Stimulated activated CD8-positive, alpha-beta memory T cell treated with anti-CD3 and anti-CD28 coated beads, Interleukin-4, amount 100 ng/mL, for 24 hours (primary cell): ENCODE measurements around the gene ATG7.

Experiments
- DNase-seq: peaks from one replicate; pipeline ENCODE4 v3.0.0-alpha.2; 2020; ENCODE audit warnings: low read depth

Gene ATG7

DNA sequence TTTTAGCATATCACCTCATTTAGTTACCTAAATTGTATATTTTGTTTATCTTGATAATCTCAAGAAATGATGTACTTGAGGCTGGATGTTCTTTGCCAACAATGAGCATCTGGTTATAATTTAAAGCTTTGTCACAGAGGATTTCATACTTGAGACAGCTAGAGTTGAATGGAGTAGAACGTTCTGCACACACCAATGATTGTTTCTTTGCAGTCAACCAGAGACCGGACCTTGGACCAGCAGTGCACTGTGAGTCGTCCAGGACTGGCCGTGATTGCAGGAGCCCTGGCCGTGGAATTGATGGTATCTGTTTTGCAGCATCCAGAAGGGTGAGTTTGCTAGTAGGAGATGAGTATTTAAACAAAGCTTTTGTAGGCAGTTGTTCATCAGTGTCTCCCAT lies 90.4 kb downstream of the ATG7 start:
- no peak for DNase-seq

DNA sequence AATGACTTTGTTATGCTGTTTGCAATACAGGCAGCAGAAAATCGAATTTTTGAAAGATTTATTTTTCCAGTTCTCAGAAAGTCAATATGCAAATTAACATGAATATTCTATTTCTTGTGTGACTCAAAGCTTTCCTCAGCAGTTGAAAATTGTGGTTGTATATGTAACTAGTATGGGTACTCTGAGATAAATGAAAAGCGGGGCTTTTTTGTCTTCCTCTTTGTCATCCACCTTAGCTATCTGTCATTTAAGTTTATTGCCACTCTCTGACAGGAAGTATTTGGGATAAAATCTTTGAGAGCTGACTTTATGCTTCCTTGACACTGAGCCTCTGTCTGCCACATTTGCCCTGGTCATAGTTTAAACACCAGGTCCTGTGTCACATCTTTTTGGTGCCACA lies 91.5 kb downstream of the ATG7 start:
- no peak for DNase-seq

DNA sequence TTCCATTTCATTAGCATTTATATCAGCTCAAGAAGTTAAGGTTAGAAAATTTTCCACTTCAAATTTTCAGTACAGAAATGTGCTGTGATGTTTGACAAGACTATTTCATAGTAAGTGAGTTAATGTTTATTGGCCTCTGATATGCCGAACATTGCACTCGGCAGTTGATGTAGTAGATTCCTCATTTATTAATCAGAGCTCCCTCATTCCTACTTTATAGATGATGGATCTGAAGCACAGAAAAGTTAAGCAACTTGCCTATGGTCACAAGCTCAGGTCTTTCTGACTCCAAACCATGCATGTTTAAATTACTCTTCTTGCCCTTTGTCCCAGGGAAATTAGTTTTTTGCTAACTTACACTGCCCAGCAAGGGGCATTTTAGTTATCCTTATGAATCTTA lies 92.0 kb downstream of the ATG7 start:
- DNase-seq: no peak

DNA sequence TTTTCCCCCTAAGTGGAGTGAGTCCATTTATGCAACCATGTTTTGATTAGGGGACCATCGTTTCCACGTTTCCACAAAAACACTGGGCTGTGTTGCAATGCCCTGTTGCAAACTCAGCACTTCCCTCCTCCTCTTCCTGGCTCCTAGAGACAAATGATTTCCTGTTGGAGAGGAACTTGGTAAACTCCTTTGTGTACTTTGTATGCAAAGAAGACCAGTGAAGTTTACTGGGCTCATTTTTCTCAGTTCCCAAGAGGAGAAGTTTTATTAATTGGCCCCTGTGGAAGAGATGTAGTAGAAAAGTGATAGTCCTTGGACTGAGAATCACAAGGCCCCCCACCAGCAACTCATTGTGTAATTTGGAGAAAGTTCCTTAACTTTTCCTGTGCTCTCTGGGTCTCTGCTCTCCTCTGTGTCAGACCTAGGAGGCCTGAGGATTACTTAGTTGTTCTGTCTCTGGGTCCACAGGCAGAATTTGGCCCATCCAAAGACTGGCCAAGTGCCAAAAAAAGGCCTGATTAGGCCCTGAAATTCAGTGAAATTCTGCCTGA lies 95.0 kb downstream of the ATG7 start:
- no peak for DNase-seq

DNA sequence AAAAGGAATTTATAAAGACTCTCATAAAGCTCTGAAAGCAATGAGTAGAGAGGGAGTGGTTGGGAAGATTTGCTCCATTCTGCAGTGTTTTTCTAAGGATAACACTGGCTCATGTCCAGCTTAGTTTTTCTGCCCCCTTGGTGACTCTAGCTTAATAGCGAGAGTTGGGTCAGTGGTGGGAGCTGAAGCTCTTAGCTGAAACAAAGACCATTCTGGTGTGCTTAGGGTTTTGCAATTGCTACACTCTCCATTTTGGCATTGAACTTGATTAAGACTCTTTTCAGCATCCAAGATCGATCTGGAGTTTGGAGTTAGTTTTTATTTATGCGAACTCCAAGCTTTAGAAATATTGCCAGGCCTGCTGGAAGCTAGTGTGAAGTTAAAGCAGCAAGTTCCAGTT lies 98.0 kb downstream of the ATG7 start:
- DNase-seq: no peak

DNA sequence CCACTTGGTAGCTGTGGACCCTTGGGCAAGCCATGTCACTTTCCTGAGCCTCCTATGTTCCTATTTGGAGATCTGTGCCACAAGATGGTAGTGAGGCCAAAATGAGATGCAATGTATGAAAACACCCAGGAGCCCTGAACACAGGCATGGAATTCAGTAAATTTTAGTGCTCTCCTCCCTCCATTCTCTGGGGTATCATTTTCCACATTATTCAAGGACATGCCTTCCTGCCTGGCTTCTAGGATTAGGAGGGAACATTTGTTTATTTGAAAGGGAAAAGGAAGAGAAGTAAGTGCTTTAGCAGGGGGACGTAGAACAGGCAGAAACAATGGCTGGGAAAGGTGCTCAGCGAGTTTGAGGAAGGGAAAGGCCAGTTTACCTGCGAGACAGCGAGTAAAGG lies 98.8 kb downstream of the ATG7 start:
- DNase-seq: no peak

DNA sequence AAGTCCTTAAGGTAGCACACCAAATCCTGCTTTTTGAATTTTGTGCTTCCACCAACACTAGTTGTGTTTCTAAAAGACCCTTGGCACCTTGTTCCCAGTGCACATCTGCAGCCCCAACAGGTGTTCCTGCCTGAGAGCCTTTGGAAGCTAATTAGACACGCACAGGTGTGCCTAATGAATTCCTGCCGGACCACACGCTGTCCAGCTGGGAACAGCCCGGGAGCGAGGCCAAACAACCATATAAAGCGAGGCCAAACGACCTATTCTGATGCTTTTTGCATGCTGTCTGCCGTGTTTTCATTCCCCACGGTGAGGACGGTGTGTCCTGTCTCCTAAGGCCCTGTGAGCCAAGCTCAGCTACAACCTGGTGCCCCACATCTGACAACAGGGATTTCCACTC lies 99.5 kb downstream of the ATG7 start:
- no peak for DNase-seq

DNA sequence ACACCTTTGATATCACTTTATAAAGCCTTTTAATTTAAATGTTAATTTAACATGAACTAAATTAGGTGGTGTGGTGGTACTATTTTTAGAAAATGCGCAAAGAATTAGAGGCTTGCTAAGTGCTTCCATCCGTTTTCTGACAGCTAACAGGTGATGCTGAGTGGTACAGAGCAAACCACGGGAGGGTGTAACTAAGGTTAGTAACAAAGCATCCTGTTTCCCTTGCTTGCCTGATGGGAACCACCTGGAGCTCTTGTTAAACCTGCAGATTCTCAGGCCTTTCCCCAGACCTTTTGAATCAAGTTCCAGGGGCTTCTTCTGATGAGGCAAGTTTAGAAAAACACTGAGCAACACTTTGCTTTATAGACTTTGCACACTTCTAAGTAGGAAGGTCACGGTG lies 101.0 kb downstream of the ATG7 start:
- DNase-seq: no peak

DNA sequence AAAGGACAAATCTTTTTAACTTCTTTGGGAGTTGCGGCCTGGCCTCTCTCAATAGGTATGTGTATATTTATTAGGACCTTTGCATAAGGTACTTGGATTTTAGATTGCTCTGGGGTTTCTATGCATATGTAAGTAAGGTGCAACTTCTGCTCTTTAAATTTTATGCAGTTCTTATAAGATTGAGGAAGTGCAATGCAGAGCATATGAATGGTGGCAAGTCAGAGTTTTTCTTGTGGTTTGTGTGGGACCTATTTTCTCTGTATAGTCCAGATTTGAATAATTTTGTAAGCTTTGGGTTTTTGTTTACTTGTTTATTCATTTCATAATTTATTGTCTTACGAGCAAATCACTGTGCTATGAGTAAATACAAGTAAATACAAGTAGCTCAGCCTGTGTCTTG lies 101.5 kb downstream of the ATG7 start:
- DNase-seq: no peak

DNA sequence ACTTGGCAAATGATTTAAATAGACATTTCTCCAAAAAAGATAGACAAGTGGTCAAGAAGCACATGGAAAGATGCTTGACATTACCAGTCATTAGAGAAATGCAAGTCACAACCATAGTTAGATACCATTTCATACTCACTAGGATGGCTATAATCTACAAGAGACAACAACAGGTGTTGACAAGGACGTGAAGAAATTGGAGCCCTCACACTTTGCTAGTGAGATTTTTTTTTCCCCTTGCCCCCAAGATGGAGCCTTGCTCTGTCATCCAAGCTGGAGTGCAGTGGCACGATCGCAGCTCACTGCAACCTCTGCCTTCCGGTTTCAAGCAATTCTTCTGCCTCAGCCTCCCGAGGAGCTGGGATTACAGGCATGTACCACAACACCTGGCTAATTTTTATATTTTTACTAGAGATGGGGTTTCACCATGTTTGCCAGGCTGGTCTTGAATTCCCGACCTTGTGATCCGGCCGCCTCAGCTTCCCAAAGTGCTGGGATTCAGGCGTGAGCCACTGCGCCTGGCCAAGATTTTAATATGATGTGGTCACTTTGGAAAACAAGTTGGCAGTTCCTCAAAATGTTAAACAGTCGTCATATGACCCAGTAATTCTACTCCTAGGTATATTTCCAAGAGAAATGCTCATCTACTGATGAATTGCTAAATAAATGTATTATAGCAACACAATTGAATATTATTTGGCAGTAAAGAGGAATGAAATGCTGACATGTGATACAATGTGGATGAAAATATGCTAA lies 103.3 kb downstream of the ATG7 start:
- no peak for DNase-seq

DNA sequence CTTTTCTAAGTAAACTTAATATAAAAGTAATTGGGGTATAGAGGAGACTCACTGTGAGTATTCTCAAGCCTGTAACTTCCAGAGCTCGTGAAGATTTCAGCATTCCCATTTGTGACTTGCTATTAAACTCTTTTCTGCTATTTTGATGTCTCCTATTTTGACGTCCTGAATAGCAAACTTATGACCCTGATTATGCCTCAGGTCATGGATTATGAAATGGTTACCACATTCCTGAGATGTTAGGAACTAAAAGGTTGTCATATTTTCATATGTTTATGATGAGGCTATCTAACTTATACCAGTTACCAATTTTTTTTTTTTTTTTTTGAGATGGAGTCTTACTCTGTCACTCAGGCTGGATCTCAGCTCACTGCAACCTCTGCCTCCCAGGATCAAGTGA lies 105.5 kb downstream of the ATG7 start:
- no peak for DNase-seq

DNA sequence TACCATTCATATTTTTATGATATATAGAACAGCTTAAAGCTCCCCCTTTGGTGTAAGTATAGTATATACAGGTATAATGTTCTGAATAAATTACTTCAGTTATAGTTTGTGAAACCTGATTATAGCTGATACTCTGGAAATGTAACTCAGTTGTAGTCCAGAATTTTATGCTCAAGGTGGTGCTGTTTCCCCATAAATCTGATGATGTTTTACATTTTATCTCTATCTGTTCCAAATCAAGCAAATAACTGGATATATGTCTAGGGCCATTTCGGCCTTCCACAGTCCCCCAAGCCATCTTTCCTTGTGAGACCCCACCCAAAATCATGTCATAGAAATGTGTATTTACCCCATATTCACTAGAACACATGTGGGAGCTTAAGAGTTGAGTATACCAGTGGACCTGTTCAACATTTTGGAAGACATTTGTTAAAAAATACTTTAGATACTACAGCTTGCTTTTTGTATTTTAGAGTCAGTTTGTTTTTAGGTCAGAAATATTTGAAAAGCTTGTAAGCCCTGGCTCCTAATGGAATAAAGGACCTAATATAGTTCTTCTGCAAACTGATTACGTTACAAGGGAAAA lies 107.1 kb downstream of the ATG7 start:
- no peak for DNase-seq

DNA sequence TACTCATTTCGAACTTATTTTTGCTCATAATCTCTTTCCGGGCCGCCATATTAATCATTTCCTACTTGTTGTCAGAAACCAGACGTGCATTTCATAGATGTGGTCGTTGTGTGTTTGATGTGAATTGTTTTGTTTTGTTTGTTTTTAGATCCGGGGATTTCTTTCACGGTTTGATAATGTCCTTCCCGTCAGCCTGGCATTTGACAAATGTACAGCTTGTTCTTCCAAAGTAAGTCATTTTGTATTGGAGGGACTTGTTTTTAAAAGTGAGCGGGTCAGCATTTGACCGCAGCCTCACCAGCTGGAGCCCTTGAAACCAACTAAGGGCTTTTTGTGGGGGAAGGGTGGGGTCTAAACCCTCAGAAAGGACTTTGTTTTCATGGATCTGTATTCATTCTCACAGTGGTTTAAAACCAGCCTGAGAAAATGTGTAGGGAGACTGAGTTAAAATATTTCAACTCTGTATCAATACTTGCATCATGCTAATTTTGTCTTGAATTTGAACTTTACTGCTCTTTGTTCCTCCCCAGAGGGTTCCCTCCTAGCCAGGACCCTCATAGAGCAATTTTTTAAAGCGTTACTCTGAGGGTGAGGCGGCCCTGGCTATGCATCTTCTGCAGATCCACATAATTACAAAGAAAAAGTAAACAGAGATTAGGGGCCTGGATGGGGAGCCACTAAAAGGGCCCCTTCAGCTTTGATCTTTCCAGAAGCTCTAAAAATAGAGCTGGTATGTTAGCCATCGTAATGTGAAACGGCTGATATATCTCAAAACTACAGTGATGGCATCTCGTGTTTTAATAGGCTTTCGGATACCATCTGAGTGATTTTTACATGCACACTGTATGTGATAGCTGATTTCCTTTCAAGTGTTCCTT lies 107.9 kb downstream of the ATG7 start:
- DNase-seq: no peak

DNA sequence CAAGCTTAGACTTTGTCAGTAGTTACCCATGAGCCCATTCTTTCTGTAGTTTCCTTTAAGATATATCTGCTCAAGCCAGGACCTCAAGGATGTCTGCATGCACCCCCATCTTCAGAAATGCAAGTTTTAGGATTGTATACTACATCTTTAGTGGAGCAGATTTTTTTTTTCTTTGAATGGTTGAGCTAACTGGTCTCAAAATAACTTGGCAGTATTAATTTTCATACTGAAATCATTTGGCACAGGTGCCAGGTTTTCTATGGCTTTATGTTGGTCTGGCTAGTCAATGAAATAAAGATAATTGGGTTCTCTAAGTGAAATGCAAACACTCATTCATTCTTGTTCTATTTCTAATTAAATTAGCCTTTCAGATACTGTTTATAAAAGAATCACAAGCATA lies 108.9 kb downstream of the ATG7 start:
- DNase-seq: no peak

DNA sequence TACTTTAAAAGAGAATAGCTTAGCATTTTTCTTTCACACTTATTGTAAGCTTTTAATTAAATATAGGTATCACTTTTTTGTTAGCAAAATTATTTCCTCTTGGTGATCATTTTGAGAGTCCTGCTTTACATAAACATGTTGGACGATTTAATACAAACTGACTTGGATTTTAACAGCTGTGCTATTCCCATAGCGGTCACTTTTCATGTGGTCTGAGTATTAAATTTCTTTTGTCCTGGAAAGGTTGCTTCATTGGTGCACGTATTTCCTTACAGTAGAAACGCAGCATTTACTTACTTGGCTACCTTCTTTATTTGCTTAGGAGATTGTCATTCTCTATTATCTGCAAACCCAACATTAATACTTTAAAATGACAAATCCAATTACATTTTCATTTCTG lies 109.4 kb downstream of the ATG7 start:
- DNase-seq: no peak

DNA sequence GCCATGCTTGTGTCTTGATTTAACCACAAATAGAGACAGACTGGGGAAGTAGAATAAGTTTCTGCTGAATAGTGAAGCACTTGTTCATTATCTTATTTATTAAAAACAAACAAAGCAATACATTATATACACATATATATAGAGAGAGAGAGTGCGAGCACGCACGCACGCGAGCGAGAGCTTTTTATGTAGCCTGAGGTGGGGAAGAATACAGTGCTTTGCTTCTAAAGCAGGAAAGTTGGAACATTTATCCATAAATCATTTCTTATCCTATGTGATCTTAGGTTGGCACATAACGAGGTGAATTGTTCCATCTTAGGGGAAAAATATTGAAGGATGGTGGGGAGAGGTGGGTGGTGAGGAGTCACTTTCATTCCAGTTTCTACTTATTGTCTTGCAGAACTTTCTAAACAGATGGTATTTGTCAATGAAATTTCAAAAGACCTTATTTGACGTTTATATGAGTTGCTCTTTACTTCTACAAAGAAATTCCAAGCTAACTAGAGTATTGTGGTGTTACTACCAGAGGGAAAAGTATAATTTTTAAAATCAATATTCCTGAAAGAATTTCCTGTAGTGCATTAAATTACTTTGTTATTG lies 110.0 kb downstream of the ATG7 start:
- no peak for DNase-seq

DNA sequence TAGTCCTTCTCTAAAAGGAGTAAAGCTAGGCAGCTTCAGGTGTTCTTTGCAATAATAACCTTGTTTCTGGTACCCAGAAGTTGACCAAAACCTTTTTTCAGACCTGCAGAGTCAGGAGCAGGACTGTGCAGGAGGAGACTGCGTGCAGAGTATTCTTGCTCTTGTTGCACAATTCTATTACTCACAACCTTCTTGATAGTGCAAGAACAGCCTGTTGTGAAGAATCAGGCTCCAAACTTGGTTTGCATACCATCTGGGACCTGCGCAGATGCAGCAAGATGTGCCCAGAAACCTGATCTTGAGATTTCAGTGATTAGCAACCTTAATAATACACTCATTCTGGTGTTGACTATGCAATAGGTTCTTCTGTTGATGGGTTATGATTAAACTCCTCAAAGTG lies 111.9 kb downstream of the ATG7 start:
- no peak for DNase-seq

DNA sequence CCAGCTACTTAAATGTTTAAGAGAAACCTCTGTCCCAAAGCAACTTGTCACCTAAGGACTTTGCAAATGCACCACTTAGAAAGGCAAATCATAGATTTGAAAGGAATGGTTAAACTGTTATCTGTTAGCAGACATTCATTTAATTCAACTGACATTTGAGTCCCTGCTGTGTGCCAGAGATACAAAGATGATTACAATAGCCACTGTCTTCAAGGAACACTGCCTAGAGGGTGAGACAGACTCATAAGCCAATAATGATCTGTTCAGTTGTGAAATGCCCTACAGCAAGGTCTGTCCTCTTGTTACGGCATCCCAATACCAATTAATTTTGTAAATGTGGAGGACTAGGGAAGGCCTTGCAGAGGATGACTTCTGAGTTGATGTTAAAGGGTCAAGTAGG lies 113.1 kb downstream of the ATG7 start:
- no peak for DNase-seq

DNA sequence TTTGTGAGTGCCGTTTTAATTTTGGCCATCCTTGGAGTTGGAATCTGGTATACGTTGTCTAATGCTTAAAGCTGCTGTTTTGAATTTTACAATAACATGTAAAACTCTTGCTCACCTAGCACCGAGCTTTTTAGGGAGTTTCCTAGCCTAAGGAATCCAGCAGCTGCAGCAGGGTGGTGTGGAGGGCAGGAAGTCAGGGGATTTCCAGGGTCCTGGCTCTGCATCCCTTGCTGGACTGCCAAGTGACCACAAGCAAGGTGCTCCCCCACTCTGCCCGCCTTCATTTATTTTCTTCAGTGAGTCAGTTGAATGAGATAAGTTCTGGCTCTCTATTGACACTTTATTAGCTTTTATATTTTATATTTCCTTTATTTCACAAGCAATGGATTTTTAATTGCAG lies 113.7 kb downstream of the ATG7 start:
- DNase-seq: no peak

DNA sequence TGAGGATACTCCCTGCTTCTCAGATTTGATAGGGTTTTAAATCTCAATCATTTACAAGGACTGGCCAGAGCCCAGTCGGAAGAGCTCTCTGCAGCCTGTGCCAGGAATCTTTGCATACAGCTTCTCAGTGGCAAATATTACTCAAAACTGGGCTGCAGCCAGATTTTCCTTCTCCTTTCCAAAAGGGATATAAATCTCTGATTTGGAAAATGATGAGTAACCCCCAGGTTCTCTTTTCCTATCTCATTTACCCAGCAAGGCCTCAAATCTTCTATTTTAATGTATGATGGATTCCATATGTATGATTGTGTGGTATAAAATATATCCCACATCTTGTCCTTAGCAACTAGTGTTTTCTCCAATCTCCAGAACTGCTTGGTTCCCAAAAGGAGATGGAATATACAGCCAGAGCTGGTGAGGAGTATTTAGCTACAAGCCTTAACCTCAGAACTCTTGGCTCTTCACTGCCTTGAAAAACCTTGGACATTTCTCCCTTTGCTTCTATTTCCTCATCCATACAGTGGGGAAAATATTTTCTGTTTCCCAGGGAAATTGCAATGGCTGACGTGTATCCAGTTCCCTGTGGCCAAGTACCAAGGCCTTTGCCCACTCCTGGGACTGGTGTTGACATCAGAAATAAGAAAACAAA lies 114.4 kb downstream of the ATG7 start:
- DNase-seq: no peak

DNA sequence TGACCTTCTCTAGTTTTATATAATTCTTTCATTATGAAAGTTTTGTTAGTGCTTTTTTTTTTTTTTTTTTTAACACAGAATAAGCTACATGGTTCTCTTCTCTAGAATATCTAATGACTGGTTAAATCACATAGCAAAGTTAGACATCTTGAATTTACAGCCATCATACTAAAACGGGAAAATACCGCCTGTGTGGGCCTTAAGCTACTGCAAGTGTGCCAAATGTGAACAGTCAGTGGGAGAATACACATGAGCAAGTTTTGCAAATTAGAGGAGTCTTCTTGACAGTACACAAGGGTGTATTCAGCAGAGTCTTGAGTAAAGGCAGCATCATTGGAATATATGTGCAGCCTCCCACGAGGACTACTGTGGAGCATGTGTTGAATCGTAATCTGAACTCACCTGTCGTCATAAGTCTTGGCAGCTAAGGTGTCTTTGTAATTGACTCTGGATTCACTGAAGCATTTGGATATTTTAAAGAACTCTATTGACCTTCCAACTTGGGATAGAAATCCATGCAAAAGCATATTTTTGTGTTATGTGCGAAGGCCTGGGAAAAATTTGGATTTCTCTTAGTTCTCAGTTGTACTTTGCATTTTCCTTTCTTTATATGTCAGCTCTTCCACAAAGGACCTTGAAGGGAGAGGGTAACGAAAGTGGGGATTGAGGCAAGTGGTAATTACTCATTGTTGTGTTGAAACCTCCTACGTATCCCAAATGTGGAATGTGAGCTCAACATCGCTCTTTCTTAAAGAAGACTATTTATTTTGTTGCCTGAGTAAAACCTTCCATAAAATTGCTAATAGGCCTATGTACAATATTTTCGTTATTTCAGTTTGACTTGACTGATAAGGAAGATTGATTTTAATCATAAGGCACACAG lies 117.4 kb downstream of the ATG7 start:
- no peak for DNase-seq
